Measurements from ENCODE around the gene PRKG1.

DNA sequence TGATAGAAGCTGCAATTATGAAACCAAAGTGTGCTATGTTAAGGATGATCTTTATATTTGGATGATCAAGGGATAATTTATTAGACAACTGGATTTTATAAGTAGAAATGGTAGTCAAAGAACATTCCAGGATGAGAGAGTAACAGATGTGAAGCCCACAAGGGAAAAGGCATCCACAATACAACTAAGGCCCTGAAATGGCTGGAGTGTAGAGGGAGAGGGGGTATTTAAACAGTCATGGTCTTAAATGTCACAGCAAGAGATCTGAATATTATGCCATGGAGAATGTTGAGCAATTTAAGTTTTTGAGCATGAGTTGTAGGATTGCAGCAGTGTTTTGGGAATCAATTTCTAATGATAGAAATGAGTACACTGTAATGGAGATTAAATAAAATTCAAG is 957.5 kb downstream of the PRKG1 start:
- TF ChIP-seq, protein P1, sequence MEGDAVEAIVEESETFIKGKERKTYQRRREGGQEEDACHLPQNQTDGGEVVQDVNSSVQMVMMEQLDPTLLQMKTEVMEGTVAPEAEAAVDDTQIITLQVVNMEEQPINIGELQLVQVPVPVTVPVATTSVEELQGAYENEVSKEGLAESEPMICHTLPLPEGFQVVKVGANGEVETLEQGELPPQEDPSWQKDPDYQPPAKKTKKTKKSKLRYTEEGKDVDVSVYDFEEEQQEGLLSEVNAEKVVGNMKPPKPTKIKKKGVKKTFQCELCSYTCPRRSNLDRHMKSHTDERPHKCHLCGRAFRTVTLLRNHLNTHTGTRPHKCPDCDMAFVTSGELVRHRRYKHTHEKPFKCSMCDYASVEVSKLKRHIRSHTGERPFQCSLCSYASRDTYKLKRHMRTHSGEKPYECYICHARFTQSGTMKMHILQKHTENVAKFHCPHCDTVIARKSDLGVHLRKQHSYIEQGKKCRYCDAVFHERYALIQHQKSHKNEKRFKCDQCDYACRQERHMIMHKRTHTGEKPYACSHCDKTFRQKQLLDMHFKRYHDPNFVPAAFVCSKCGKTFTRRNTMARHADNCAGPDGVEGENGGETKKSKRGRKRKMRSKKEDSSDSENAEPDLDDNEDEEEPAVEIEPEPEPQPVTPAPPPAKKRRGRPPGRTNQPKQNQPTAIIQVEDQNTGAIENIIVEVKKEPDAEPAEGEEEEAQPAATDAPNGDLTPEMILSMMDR (IDR thresholded peaks at IDR 0.05; ENCODE audit: insufficient read depth, low read length): no peak
- TF ChIP-seq POLR2AphosphoS5 (IDR thresholded peaks at IDR 0.05; ENCODE audit: low read depth): no peak

Measured in HL-60 (cell line).